ENCODE data around the gene LORICRIN. TPM values are rescaled to one million over a fixed set of nuclear protein-coding genes. Genes with fewer than 3 reads are reported as not detected.

The LORICRIN gene
- total and polyA plus RNA-seq, 9 of the 15 experiments (the other 6 are each of a cell fraction or from before 2014, with no cell fraction given), result not detected

- FAIRE-seq (no peak), ATAC-seq (no peak; the same call in 2 of the 3 replicates), DNase-seq (ENCODE audit: extremely low read depth in 1 of 4, low spot score in 3 of 4) (peak in 2 of 4 experiments; percentile 14 to 33)
- Histone ChIP-seq H4K20me1 (replicated peaks; ENCODE audit: control insufficient read depth, insufficient read depth, low read length) (no peaks in the 10 kb centered on the region), H3K27ac (ENCODE audit: extremely low read depth, low read depth, low read length) (no peak overlapping the region), H3K4me2 (ENCODE audit: insufficient read depth, low read length) (no peak overlapping the region), H3K27me3 (ENCODE audit: control insufficient read depth in 2 of 2, insufficient read depth in 2 of 2, low read length in 2 of 2) (peaks cover 2 to 18% of the 10 kb centered on the region in 2 experiments; a peak in 1 of 5 replicates), H2AFZ (ENCODE audit: low read depth, low read length) (no peak overlapping the region), H3K9ac (ENCODE audit: insufficient read depth in 1 of 2, low read depth in 2 of 2, low read length in 2 of 2) (no peak overlapping the region), H3K36me3 (ENCODE audit: control insufficient read depth, insufficient read depth, low read length) (no peaks in the 10 kb centered on the region), H3K4me1 (replicated peaks in 1 of 2; ENCODE audit: control insufficient read depth in 2 of 2, insufficient read depth in 2 of 2, low read length in 2 of 2) (no peaks in the 10 kb centered on the region; a peak in 1 of 5 replicates), H3K9me1 (ENCODE audit: control insufficient read depth, insufficient read depth, low read length) (no peaks in the 10 kb centered on the region), H3K9me3 (replicated peaks; ENCODE audit: control insufficient read depth, insufficient read depth, low read depth, low read length) (no peaks in the 10 kb centered on the region), H3K79me2 (ENCODE audit: control insufficient read depth, insufficient read depth, low read length) (no peaks in the 10 kb centered on the region), H3K4me3 (no peak overlapping the region)
- no TSS peak for BruUV-seq (replicated peaks)
- ChIA-PET CTCF (ENCODE audit: low intra/inter-chr PET ratio) (no interaction called here), POLR2A (no interaction called here)
- in situ Hi-C loops (cut with MboI), result loop anchor here (10.0 kb wide), 2 partner anchors 346 to 566 kb away; partner anchors contain the start of gene SMCP
- WGBS (ENCODE audit: insufficient coverage, low coverage, missing lambda C conversion rate), result 0% methylated on average over 6 of the region's 6 CpGs
- intact Hi-C loops (cut with micrococcal nuclease), result loop anchor here (5.0 to 10.0 kb wide), 2 partner anchors 346 to 568 kb away; partner anchors contain the start of gene SMCP
- TF ChIP-seq ZNF133 (CRISPR knock-in tag; IDR thresholded peaks at IDR 0.05) (no peak), ZNF134 (CRISPR knock-in tag; conservative IDR thresholded peaks at IDR 0.05) (peak; percentile 76), TEAD1 (CRISPR knock-in tag; IDR thresholded peaks at IDR 0.05) (peak in 1 of 2 experiments; percentile 50; a peak in 1 of 4 replicates), HNRNPUL1 (IDR thresholded peaks at IDR 0.05; ENCODE audit: low read length) (no peak), ERF (CRISPR knock-in tag; IDR thresholded peaks at IDR 0.05) (no peak), ZNF324 (CRISPR knock-in tag; IDR thresholded peaks at IDR 0.05) (no peak), HNRNPL (IDR thresholded peaks at IDR 0.05; ENCODE audit: low read depth, low read length) (no peak), CBFA2T3 (IDR thresholded peaks at IDR 0.05) (peak; percentile 58), CBFA2T2 (conservative IDR thresholded peaks at IDR 0.05) (0 out of 2 replicates have a peak, but pooled peaks have one; percentile 19), ZBTB9 (CRISPR knock-in tag; IDR thresholded peaks at IDR 0.05) (peak; percentile 98), ELF1 (tag; IDR thresholded peaks at IDR 0.05) (0 out of 2 replicates have a peak, but pooled peaks have one; percentile 20), PKNOX1 (IDR thresholded peaks at IDR 0.05) (no peak), TARDBP (IDR thresholded peaks at IDR 0.05) (no peak), KAT7 (CRISPR knock-in tag; IDR thresholded peaks at IDR 0.05; ENCODE audit: borderline replicate concordance) (no peak), DIDO1 (tag; IDR thresholded peaks at IDR 0.05; ENCODE audit: low read depth) (no peak), TEAD4 (IDR thresholded peaks at IDR 0.05; ENCODE audit: low read length) (peak; percentile 42; the same call in 1 of the 2 replicates), TEAD4 (CRISPR knock-in tag; IDR thresholded peaks at IDR 0.05; ENCODE audit: borderline replicate concordance) (no peak), CTBP1 (IDR thresholded peaks at IDR 0.05; ENCODE audit: borderline replicate concordance) (peak; percentile 70; the same call in 1 of the 2 replicates), ATF2 (CRISPR knock-in tag; IDR thresholded peaks at IDR 0.05) (no peak), ZBTB17 (CRISPR knock-in tag; IDR thresholded peaks at IDR 0.05) (peak; percentile 40; the same call in 1 of the 2 replicates), TAL1 (IDR thresholded peaks at IDR 0.05) (peak; percentile 32; the same call in 1 of the 2 replicates), FOSL1 (tag; conservative IDR thresholded peaks at IDR 0.05) (0 out of 2 replicates have a peak, but pooled peaks have one; percentile 19)
These were observed 38.7 kb upstream of the LORICRIN start for GRCh38 chr1:153220606-153221303.
